ENCODE results near the gene NT5M.

- TF ChIP-seq CTCF (IDR thresholded peaks at IDR 0.05; ENCODE audit: low read depth, low read length, poor library complexity, severe bottlenecking) = no peak
- no peak for TF ChIP-seq EZH2phosphoT487 (IDR thresholded peaks at IDR 0.05; ENCODE audit: borderline replicate concordance, low read length)
Measured at GRCh38 chr17:17289701-17290100, 13.5 kb upstream of the NT5M start.

All from DOHH2 (cell line).